Gastroesophageal sphincter (tissue), 4 donors: Measurements from ENCODE around the gene PBX3. TPM values are rescaled to one million over a fixed set of nuclear protein-coding genes. Genes with fewer than 3 reads are reported as not detected.

Experiments
- ATAC-seq: fragments of 150-250 bp; one replicate; pipeline ENCODE4 v1.9.1; 2016; ENCODE audit warnings: mild to moderate bottlenecking, moderate library complexity
- H3K27ac ChIP-seq, 4 donors: fragments of 200-600 bp; sonication (generic) in 3 of 4; 1 replicate in 3 of 4; 2 replicates in 1 of 4; pipeline ENCODE4 v1.5.1; 2016 to 2019
- H3K27me3 ChIP-seq: fragments of 200-600 bp; sonication (generic); one replicate; pipeline ENCODE4 v1.5.1; 2019
- H3K36me3 ChIP-seq, 2 donors: fragments of 200-600 bp; sonication (generic); one replicate each; pipeline ENCODE4 v1.5.1; 2019; ENCODE audit warnings: control low read depth in 1 of 2
- H3K4me1 ChIP-seq, 3 donors: fragments of 200-600 bp; sonication (generic); 1 replicate in 2 of 3; 2 replicates in 1 of 3; pipeline ENCODE4 v1.5.1; 2016 to 2019; ENCODE audit warnings: control low read depth in 2 of 3
- H3K4me3 ChIP-seq, 2 donors: fragments of 200-600 bp; sonication (generic); one replicate each; pipeline ENCODE4 v1.5.1; 2019; ENCODE audit warnings: mild to moderate bottlenecking in 1 of 2, moderate library complexity in 1 of 2
- H3K9me3 ChIP-seq, 3 donors: fragments of 200-600 bp; sonication (generic); one replicate each; pipeline ENCODE4 v1.5.1; 2017 to 2019; ENCODE audit warnings: control low read depth in 2 of 3
- EP300 ChIP-seq: sonication (generic); formaldehyde crosslinking; IDR thresholded peaks from one replicate; pipeline ENCODE4 v1.6.1; 2017; ENCODE audit warnings: antibody characterized with exemption, mild to moderate bottlenecking
- POLR2A ChIP-seq, 2 donors: fragments of 450-650 bp; IDR thresholded peaks; one replicate each; pipeline ENCODE4 v1.6.1; 2017; ENCODE audit warnings: antibody characterized with exemption in 2 of 2, mild to moderate bottlenecking in 2 of 2, moderate library complexity in 1 of 2
- POLR2AphosphoS5 ChIP-seq: sonication (generic); formaldehyde crosslinking; IDR thresholded peaks from one replicate; pipeline ENCODE4 v1.6.1; 2017; ENCODE audit warnings: antibody characterized with exemption
- WGBS, 2 donors: methylation state at CpG; one replicate each; pipeline ENCODE4 v1.1.5; 2018; ENCODE audit warnings: low coverage in 1 of 2; 5-methylcytosine and 5-hydroxymethylcytosine counted together
- total RNA-seq, 4 donors: library from RNA; depleted of rRNA; stranded (reverse); fragments of >200 nt; gene quantifications; one replicate each; pipeline ENCODE4 v1.1.0, GENCODE V29; 2016
- TF ChIP-seq, protein P1 (sequence below), 4 experiments: fragments of 200-600 bp in 2 of 4; fragments of 450-650 bp in 2 of 4; sonication (generic) in 1 of 4; IDR thresholded peaks; one replicate each; pipeline ENCODE4 v1.5.1; 2017 to 2019; ENCODE audit warnings: antibody characterized with exemption in 4 of 4, mild to moderate bottlenecking in 2 of 4, moderate library complexity in 2 of 4

PBX3 gene
- total RNA-seq, 4 donors from 2014 or later: 59.9 to 81.4 (median 71.8) TPM

DNA sequence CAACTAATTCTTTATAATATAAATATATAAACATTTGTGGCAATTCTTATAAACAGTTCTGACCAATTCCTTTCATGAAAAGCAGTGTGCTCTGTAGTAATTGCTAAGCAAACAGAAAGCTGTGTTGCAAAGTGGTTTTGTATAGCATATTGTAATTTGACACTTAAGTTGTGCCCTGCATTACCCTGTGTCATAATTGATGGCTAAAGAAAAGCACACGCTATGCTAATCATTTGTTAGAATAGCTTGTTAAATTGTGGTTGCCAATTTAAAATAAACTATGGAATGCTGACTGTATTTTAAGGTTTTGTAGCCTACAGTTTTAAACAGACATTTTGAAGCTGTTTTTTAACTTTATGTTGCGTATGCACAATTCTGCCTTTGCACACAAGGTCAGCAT is 140.0 kb downstream of the PBX3 start:
- Histone ChIP-seq H3K9me3 (no peaks in the 10 kb centered on the region), H3K27me3 (no peaks in the 10 kb centered on the region), H3K36me3 (no peaks in the 10 kb centered on the region), H3K4me3 (no peak overlapping the region), H3K27ac (peak overlapping the region; percentile 1 to 80 (median 50)), H3K4me1 (peaks cover 6 to 80% (median 16%) of the 10 kb centered on the region in 3 donors)
- WGBS, 2 donors: 42 to 60% methylated on average over 2 of the region's 2 CpGs
- TF ChIP-seq POLR2A (IDR thresholded peaks at IDR 0.05) (no peak), POLR2AphosphoS5 (no peak), EP300 (no peak)
- TF ChIP-seq, protein P1, sequence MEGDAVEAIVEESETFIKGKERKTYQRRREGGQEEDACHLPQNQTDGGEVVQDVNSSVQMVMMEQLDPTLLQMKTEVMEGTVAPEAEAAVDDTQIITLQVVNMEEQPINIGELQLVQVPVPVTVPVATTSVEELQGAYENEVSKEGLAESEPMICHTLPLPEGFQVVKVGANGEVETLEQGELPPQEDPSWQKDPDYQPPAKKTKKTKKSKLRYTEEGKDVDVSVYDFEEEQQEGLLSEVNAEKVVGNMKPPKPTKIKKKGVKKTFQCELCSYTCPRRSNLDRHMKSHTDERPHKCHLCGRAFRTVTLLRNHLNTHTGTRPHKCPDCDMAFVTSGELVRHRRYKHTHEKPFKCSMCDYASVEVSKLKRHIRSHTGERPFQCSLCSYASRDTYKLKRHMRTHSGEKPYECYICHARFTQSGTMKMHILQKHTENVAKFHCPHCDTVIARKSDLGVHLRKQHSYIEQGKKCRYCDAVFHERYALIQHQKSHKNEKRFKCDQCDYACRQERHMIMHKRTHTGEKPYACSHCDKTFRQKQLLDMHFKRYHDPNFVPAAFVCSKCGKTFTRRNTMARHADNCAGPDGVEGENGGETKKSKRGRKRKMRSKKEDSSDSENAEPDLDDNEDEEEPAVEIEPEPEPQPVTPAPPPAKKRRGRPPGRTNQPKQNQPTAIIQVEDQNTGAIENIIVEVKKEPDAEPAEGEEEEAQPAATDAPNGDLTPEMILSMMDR (IDR thresholded peaks at IDR 0.05): no peak
- no peak for ATAC-seq

DNA sequence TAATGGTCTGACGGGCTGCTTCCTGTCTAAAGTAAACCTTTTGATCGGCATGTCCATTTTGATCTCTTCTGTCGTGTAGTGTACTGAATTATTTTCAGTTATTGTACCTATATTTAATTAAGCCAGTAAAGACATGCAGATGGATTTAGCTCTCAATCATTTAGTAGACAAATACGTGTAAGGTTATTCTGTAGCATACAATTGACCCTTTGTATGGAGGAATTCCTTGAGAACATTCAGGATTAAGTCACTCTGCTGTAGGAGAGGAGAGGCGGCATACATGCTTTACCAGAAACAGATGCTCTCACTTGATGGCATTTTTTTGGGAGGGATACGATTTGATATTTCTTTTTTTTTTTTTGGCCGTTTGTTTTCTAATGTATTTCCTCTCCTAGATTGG is 141.0 kb downstream of the PBX3 start:
- H3K27ac ChIP-seq: peak overlapping the region in 3 of 4 donors; percentile 64 to 80 (median 72)
- H3K9me3 ChIP-seq: no peaks in the 10 kb centered on the region
- no peaks in the 10 kb centered on the region for H3K27me3 ChIP-seq
- 65 to 66% methylated on average over 7 of the region's 7 CpGs for WGBS, 2 donors
- H3K36me3 ChIP-seq: no peaks in the 10 kb centered on the region
- H3K4me3 ChIP-seq: no peak overlapping the region
- TF ChIP-seq EP300: no peak
- TF ChIP-seq POLR2A (IDR thresholded peaks at IDR 0.05): no peak
- TF ChIP-seq, protein P1 (IDR thresholded peaks at IDR 0.05): no peak
- no peak for TF ChIP-seq POLR2AphosphoS5
- no peak for ATAC-seq
- peaks cover 6 to 73% (median 16%) of the 10 kb centered on the region in 3 donors for H3K4me1 ChIP-seq

DNA sequence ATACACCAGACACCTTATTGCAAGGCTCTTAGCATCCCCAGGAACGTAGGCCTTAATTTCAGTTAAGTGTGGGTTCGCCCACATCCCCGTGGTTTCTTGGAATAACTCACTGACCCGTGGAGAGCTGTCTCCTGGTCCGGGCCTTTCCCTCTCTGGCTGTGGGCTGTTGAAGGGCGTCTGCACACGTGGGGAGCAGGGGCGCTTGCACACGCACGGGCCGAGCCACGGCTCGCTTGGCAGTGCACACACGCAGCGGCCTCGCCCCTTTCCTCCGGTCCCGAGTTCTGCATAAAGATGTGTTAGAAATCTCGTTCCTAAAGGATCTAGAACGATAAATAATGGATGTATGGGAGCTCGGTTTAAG is 141.9 kb downstream of the PBX3 start:
- Histone ChIP-seq H3K9me3 (no peaks in the 10 kb centered on the region), H3K27ac (peak overlapping the region; percentile 32 to 85 (median 76)), H3K36me3 (no peaks in the 10 kb centered on the region), H3K4me1 (peaks cover 6 to 74% (median 16%) of the 10 kb centered on the region in 3 donors), H3K27me3 (no peaks in the 10 kb centered on the region), H3K4me3 (peak overlapping the region; percentile 47 to 56)
- ATAC-seq: peak; percentile 67
- TF ChIP-seq POLR2AphosphoS5: no peak
- TF ChIP-seq EP300: no peak
- TF ChIP-seq POLR2A (IDR thresholded peaks at IDR 0.05): no peak
- TF ChIP-seq, protein P1 (IDR thresholded peaks at IDR 0.05): no peak
- WGBS, 2 donors: 5 to 27% methylated on average over 7 to 9 of the region's 21 CpGs

DNA sequence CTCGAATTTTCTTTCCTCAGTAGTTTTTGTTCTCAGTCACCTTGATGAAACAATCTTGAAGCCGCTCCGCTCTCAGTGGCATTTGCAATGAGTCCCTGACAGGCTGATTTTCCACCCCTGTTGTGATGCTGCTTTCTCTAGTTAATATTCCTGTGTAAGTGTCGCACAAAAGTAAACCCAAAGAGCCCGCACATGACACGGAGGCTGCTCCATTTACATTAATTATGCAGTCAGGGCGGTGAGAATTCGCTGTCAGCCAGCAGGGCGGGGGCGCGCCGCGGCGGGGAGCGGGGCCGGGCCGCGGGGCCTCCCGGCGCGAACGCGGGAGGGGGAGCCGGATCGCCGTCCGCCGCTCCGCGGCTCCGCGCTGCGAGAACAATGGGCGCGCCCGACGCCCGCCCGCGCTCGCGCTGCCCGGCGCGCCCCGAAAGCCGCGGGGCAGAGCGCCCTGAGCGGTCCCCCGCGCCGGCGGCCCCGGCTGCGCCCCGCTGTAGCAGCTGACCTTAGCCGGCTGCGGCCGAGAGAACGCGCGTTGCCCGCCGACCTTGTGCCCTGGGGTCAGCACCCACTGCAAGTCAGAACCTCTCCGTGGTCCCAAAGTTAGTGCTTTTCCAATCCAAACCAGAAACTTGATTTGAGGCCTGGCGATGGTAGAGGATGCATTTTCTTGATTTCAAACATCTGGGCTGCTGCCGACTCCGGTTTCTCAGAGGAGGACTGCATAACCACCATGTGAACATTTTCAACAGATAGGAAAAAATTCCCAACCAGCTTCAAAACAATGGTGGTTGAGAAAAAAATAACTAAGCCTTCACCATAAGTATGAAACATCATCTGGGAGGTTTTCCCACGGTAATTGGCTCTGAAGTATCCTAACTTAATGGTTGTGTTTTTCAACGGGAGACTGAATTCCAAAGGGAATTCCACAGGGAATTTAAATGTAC is 142.6 kb downstream of the PBX3 start:
- Histone ChIP-seq H3K9me3 (no peaks in the 10 kb centered on the region), H3K27me3 (no peaks in the 10 kb centered on the region), H3K4me3 (peak overlapping the region; percentile 56 to 77), H3K27ac (peak overlapping the region; percentile 65 to 85 (median 76)), H3K36me3 (no peaks in the 10 kb centered on the region), H3K4me1 (peaks cover 6 to 73% (median 16%) of the 10 kb centered on the region in 3 donors)
- TF ChIP-seq POLR2AphosphoS5: no peak
- TF ChIP-seq, protein P1 (IDR thresholded peaks at IDR 0.05): peak in 1 of 4 experiments; percentile 16
- WGBS, 2 donors: 3 to 8% methylated on average over 5 to 8 of the region's 71 CpGs
- ATAC-seq: peak; percentile 58

DNA sequence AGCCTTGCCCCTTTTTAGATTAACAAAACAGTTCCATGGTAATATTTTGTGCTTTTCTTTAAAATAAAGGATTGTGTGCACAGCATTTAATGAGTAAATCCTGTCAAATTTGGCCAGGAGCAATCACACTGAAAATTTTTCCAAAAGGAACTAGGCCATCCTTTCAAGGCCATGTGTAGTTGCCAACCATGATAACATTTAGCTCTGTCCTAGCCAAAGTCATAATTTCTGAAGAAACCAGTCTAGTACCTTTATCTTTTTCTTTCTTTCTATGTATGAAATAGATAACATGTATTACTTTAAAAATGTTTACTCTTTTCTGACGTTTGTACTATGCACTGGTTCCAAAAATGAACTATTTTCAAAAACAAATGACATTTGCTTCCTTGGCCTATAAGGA is 143.7 kb downstream of the PBX3 start:
- no peak overlapping the region for H3K4me3 ChIP-seq
- ATAC-seq: no peak
- H3K27me3 ChIP-seq: no peaks in the 10 kb centered on the region
- TF ChIP-seq POLR2A (IDR thresholded peaks at IDR 0.05) (no peak), EP300 (no peak), POLR2AphosphoS5 (no peak)
- H3K36me3 ChIP-seq: no peaks in the 10 kb centered on the region
- H3K4me1 ChIP-seq: peaks cover 6 to 75% (median 16%) of the 10 kb centered on the region in 3 donors
- H3K9me3 ChIP-seq: no peaks in the 10 kb centered on the region
- WGBS, 2 donors: 29 to 31% methylated on average over 1 of the region's 1 CpG
- peak overlapping the region; percentile 65 to 85 (median 76) for H3K27ac ChIP-seq
